GM12878 (cell line): ENCODE data around the gene TAMALIN. TPM values are rescaled to one million over a fixed set of nuclear protein-coding genes. Genes with fewer than 3 reads are reported as not detected.

Experiments used
- ASH2L ChIP-seq: fragments of 300-600, 200-600 bp; sonication (generic); IDR thresholded peaks from 2 replicates; pipeline ENCODE4 v1.6.1; 2017; ENCODE audit warnings: low read depth, mild to moderate bottlenecking, borderline replicate concordance
- BCL11A ChIP-seq: IDR thresholded peaks from 2 replicates; pipeline ENCODE4 v1.6.1; 2011; ENCODE audit warnings: low read depth, low read length
- BCLAF1 ChIP-seq: fragments of 450-650 bp; IDR thresholded peaks from 2 replicates; pipeline ENCODE4 v1.6.1; 2017; ENCODE audit warnings: antibody characterized with exemption, mild to moderate bottlenecking, moderate library complexity
- CBFB ChIP-seq: IDR thresholded peaks from 2 replicates; pipeline ENCODE4 v1.6.1; 2016; ENCODE audit warnings: antibody characterized with exemption, low read depth
- CTCF ChIP-seq, 3 experiments: IDR thresholded peaks in 2 of 3; conservative IDR thresholded peaks in 1 of 3; 2 replicates each; pipeline ENCODE4 v1.5.1; 2011; ENCODE audit warnings: low read depth in 3 of 3, low read length in 3 of 3, mild to moderate bottlenecking in 3 of 3, control low read depth in 2 of 3, moderate library complexity in 2 of 3, inconsistent platforms in 1 of 3, mixed read lengths in 1 of 3; ENCODE audit not compliant: control insufficient read depth in 2 of 3, insufficient read depth in 1 of 3; ENCODE audit errors: extremely low read depth in 1 of 3
- CUX1 ChIP-seq: IDR thresholded peaks from 2 replicates; pipeline ENCODE4 v1.6.1; 2012; ENCODE audit warnings: improper control_type of control experiment, low read depth, low read length; ENCODE audit not compliant: insufficient replicate concordance
- EED ChIP-seq: sonication (generic); IDR thresholded peaks from 2 replicates; pipeline ENCODE4 v1.6.1; 2016; ENCODE audit warnings: antibody characterized with exemption, low read depth
- ESRRA ChIP-seq: IDR thresholded peaks from 2 replicates; pipeline ENCODE4 v1.6.1; 2012; ENCODE audit warnings: mild to moderate bottlenecking, low read length, improper control_type of control experiment
- GABPA ChIP-seq: IDR thresholded peaks from 2 replicates; pipeline ENCODE4 v1.6.1; 2014; ENCODE audit warnings: antibody characterized with exemption, low read depth, mild to moderate bottlenecking, inconsistent platforms
- HCFC1 ChIP-seq: fragments of 150-350 bp; IDR thresholded peaks from 2 replicates; pipeline ENCODE4 v1.6.1; 2014; ENCODE audit warnings: low read length
- HDGF ChIP-seq: fragments of 450-650 bp; IDR thresholded peaks from 2 replicates; pipeline ENCODE4 v1.6.1; 2016; ENCODE audit warnings: antibody characterized with exemption
- KLF5 ChIP-seq: fragments of 450-650 bp; IDR thresholded peaks from 2 replicates; pipeline ENCODE4 v1.6.1; 2014; ENCODE audit warnings: mild to moderate bottlenecking; ENCODE audit not compliant: partially characterized antibody
- NBN ChIP-seq: fragments of 450-650 bp; IDR thresholded peaks from 2 replicates; pipeline ENCODE4 v1.6.1; 2016
- NFIC ChIP-seq: IDR thresholded peaks from 2 replicates; pipeline ENCODE4 v1.6.1; 2012; ENCODE audit warnings: low read depth, mild to moderate bottlenecking, inconsistent platforms, low read length, moderate library complexity
- PAX5 ChIP-seq: IDR thresholded peaks from 2 replicates; pipeline ENCODE4 v1.6.1; 2011; ENCODE audit warnings: low read depth, low read length, borderline replicate concordance
- RBBP5 ChIP-seq: fragments of 200-600 bp; sonication (generic); conservative IDR thresholded peaks from 2 replicates; pipeline ENCODE4 v1.6.1; 2016
- SIX5 ChIP-seq: IDR thresholded peaks from 2 replicates; pipeline ENCODE4 v1.6.1; 2011; ENCODE audit warnings: mild to moderate bottlenecking, low read depth, low read length, moderate library complexity; ENCODE audit not compliant: severe bottlenecking
- TARDBP ChIP-seq: IDR thresholded peaks from 2 replicates; pipeline ENCODE4 v1.6.1; 2016; ENCODE audit warnings: borderline replicate concordance
- USF2 ChIP-seq: IDR thresholded peaks from 2 replicates; pipeline ENCODE4 v1.6.1; 2011; ENCODE audit warnings: low read depth, low read length, improper control_type of control experiment, borderline replicate concordance
- ZBED1 ChIP-seq: IDR thresholded peaks from 2 replicates; pipeline ENCODE4 v1.6.1; 2016; ENCODE audit warnings: borderline replicate concordance
- polyA plus RNA-seq, 11 experiments: library from polyadenylated mRNA; depleted of rRNA in 4 of 11; unstranded in 6 of 11; stranded (reverse) in 5 of 11; fragments of >200 nt; fragmentation: Nextera tagmentation in 4 of 11; fragmentation: Illumina TruSeq in 1 of 11; extraction: Ambion mirVana in 4 of 11; extraction: Trizol in 1 of 11; gene quantifications; 1 replicate in 1 of 11; 2 replicates in 10 of 11; pipeline versions ENCODE4 v1.2.1 to v1.2.3, GENCODE V29; 2011 to 2016; ENCODE audit warnings: inconsistent platforms in 2 of 11, missing spikeins in 2 of 11, low read depth in 1 of 11
- total RNA-seq, 4 experiments: library from RNA; depleted of rRNA in 3 of 4; stranded (reverse); fragments of >200 nt in 3 of 4; fragmentation: Illumina TruSeq in 1 of 4; extraction: Trizol in 1 of 4; gene quantifications; 2 replicates each; pipeline versions ENCODE4 v1.2.1 to v1.2.3, GENCODE V29; 2013 to 2021

The TAMALIN gene
- total and polyA plus RNA-seq, 10 of the 15 experiments (the other 5 are each of a cell fraction or from before 2014, with no cell fraction given), result 0.09 to 0.58 (median 0.19) TPM; not detected in 4

- TF ChIP-seq USF2 (no peak), CTCF (IDR thresholded peaks at IDR 0.05 in 2 of 3, conservative IDR thresholded peaks at IDR 0.05 in 1 of 3; ENCODE audit: control insufficient read depth in 2 of 3, extremely low read depth in 1 of 3, insufficient read depth in 1 of 3, low read depth in 3 of 3, low read length in 3 of 3) (peak; percentile 7 to 28 (median 19); a peak in 2 of 6 replicates), HDGF (peak; percentile 70; the same call in 1 of the 2 replicates), KLF5 (no peak), PAX5 (no peak), EED (peak; percentile 26; the same call in 1 of the 2 replicates), BCL11A (no peak), SIX5 (no peak), NFIC (no peak), TARDBP (no peak), CUX1 (no peak), ESRRA (no peak), ZBED1 (no peak), RBBP5 (no peak), NBN (0 out of 2 replicates have a peak, but pooled peaks have one; percentile 66), BCLAF1 (no peak), GABPA (no peak; the same call in 1 of the 2 replicates), ASH2L (no peak), CBFB (peak; percentile 56; the same call in 1 of the 2 replicates), HCFC1 (no peak)
Observed at GRCh38 chr12:52041695-52042123, 35.0 kb downstream of the TAMALIN start (continued).
